ENCODE data around the gene USP34. TPM values are rescaled to one million over a fixed set of nuclear protein-coding genes. Genes with fewer than 3 reads are reported as not detected.
"Not testable (repeated sequence)": the region's sequence is repeated elsewhere in the genome, so short reads cannot be mapped to it uniquely, and the experiment has no call there.

Gene USP34
- total RNA-seq, 4 donors from 2014 or later = 49.5 to 129 (median 84.9) TPM

GRCh38 chr2:61469424-61470121, 1.3 kb downstream of the USP34 start:
- H3K9me3 ChIP-seq = no peaks in the 10 kb centered on the region
- H3K27me3 ChIP-seq = no peaks in the 10 kb centered on the region
- DNase-seq = no peak
- intact Hi-C loops (cut with DNase I) = loop anchor here (5.0 kb wide), 1 partner anchor 68 kb away; the partner anchor contains the start of gene XPO1
- peak overlapping the region; percentile 66 to 98 (median 89) for H3K4me3 ChIP-seq
- H3K27ac ChIP-seq = peak overlapping the region; percentile 94 to 100 (median 98)
- peaks cover 13 to 57% (median 16%) of the 10 kb centered on the region in 3 donors for H3K4me1 ChIP-seq
- TF ChIP-seq POLR2A (IDR thresholded peaks at IDR 0.05) (no peak), CTCF (IDR thresholded peaks at IDR 0.05) (no peak)
- WGBS, 2 donors = 4 to 5% methylated on average over 8 of the region's 8 CpGs
- peaks cover 0 to 16% (median 0%) of the 10 kb centered on the region in 3 donors for H3K36me3 ChIP-seq

- intact Hi-C loops (cut with DNase I) = not testable (repeated sequence)
These were observed 2.7 kb downstream of the USP34 start for GRCh38 chr2:61468231-61468630.

GRCh38 chr2:61465045-61465444, 5.8 kb downstream of the USP34 start:
- 62 to 65% methylated on average over 3 of the region's 3 CpGs for WGBS, 2 donors
- H3K4me3 ChIP-seq = no peak overlapping the region
- DNase-seq = no peak
- peaks cover 12 to 72% (median 13%) of the 10 kb centered on the region in 3 donors for H3K4me1 ChIP-seq
- no peak overlapping the region for H3K27ac ChIP-seq
- intact Hi-C loops (cut with DNase I) = no loop called here
- peaks cover 0 to 14% (median 0%) of the 10 kb centered on the region in 3 donors for H3K36me3 ChIP-seq
- H3K27me3 ChIP-seq = no peaks in the 10 kb centered on the region
- H3K9me3 ChIP-seq = no peaks in the 10 kb centered on the region
- no peak for TF ChIP-seq CTCF (IDR thresholded peaks at IDR 0.05)
- TF ChIP-seq POLR2A (IDR thresholded peaks at IDR 0.05) = no peak

More at GRCh38 chr2:61468231-61468630, 2.7 kb downstream of the USP34 start:
- Histone ChIP-seq H3K4me1 (peaks cover 13 to 70% (median 16%) of the 10 kb centered on the region in 3 donors), H3K27ac (peak overlapping the region in 1 of 4 donors; percentile 100), H3K36me3 (peaks cover 0 to 16% (median 0%) of the 10 kb centered on the region in 3 donors)
- not testable (repeated sequence) for H3K9me3 ChIP-seq, H3K27me3 ChIP-seq, H3K4me3 ChIP-seq, DNase-seq
- 94 to 95% methylated on average over 8 to 10 of the region's 10 CpGs for WGBS, 2 donors

GRCh38 chr2:61463769-61464475, 7.0 kb downstream of the USP34 start:
- WGBS, 2 donors = 71 to 75% methylated on average over 7 of the region's 7 CpGs
- no peak for TF ChIP-seq POLR2A (IDR thresholded peaks at IDR 0.05)
- no peak for TF ChIP-seq CTCF (IDR thresholded peaks at IDR 0.05)
- H3K4me3 ChIP-seq = no peak overlapping the region
- H3K27me3 ChIP-seq = no peaks in the 10 kb centered on the region
- H3K36me3 ChIP-seq = peaks cover 0 to 14% (median 0%) of the 10 kb centered on the region in 3 donors
- H3K9me3 ChIP-seq = no peaks in the 10 kb centered on the region
- DNase-seq = no peak
- peaks cover 9 to 75% (median 19%) of the 10 kb centered on the region in 3 donors for H3K4me1 ChIP-seq
- intact Hi-C loops (cut with DNase I) = no loop called here
- no peak overlapping the region for H3K27ac ChIP-seq

GRCh38 chr2:61461404-61461803, 9.5 kb downstream of the USP34 start:
- intact Hi-C loops (cut with DNase I) = no loop called here
- DNase-seq = no peak
- no peak for TF ChIP-seq CTCF (IDR thresholded peaks at IDR 0.05)
- no peak for TF ChIP-seq POLR2A (IDR thresholded peaks at IDR 0.05)
- Histone ChIP-seq H3K4me1 (peaks cover 0 to 78% (median 13%) of the 10 kb centered on the region in 3 donors), H3K9me3 (no peaks in the 10 kb centered on the region), H3K4me3 (no peak overlapping the region), H3K27ac (no peak overlapping the region), H3K27me3 (no peaks in the 10 kb centered on the region), H3K36me3 (peaks cover 0 to 6% (median 0%) of the 10 kb centered on the region in 3 donors)
- WGBS, 2 donors = 90 to 100% methylated on average over 2 of the region's 2 CpGs

Measured in esophagus squamous epithelium (tissue), 5 donors.